Frontal cortex (tissue), 4 donors: ENCODE results near the gene CDK5RAP1. TPM values are rescaled to one million over a fixed set of nuclear protein-coding genes. Genes with fewer than 3 reads are reported as not detected.
"Not testable (repeated sequence)": the region's sequence is repeated elsewhere in the genome, so short reads cannot be mapped to it uniquely, and the experiment has no call there.

Source experiments
- DNase-seq, 2 donors: peaks; one replicate each; pipeline ENCODE4 v3.0.0; 2012; ENCODE audit warnings: low spot score in 2 of 2
- FAIRE-seq: peaks from 2 replicates; lab custom pipeline; 2012; peaks lifted over from hg19 to GRCh38; lab: Jason Lieb, UNC
- total RNA-seq: library from RNA; depleted of rRNA; stranded (reverse); fragments of >200 nt; gene quantifications from one replicate; pipeline ENCODE4 v1.2.3, GENCODE V29; 2014
- donor health status: control.
- donor health status: control.
- donor health status: control.

The CDK5RAP1 gene
- total RNA-seq, 1 donor from 2014 or later, result 22.8 TPM

DNA sequence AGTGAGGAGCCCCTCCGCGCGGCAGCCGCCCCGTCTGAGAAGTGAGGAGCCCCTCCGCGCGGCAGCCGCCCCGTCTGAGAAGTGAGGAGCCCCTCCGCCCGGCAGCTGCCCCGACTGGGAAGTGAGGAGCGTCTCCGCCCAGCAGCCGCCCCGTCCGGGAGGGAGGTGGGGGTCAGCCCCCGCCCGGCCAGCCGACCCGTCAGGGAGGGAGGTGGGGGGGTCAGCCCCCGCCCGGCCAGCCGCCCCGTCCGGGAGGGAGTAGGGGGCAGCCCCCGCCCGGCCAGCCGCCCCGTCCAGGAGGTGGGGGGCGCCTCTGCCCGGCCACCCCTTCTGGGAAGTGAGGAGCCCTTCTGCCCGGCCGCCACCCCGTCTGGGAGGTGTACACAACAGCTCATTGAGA lies 12.0 kb downstream of the CDK5RAP1 start:
- not testable (repeated sequence) for FAIRE-seq, DNase-seq

DNA sequence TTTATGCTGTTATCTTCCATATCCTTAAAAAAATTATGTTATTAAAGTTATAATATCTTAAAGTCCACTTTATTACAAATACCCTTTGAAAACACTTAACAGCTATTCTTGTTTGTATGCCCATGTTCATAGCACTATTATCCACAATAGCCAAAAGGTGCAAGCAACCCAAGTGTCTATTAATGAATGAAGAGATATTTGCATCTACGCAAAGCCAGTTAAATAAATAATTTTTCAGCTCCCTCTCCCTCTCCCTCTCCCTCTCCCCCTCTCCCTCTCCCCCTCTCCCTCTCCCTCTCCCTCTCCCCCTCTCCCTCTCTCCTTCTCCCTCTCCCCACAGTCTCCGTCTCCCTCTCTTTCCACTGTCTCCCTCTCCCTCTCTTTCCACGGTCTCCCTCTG lies 13.1 kb downstream of the CDK5RAP1 start:
- DNase-seq, result no peak

DNA sequence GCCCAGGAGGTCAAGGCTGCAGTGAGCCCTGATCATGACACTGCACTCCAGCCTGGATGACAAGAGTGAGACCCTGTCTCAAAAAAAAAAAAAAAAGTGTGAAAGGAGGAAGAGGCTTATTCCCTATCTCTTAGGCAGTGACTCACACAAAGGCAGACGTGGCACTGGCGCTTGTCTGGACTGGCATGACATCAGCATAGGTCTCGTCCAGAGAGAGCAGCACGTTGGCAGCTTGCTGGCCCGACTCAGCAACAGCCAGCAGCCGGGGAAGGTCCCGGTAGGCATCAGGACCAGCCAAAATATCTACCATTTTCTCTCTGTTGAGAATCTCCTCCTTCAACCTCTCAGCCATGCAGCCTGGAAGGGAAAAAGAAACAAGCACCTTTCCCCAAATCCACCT lies 14.1 kb downstream of the CDK5RAP1 start:
- no peak for FAIRE-seq
- no peak for DNase-seq

More for the DNA sequence above, 13.1 kb downstream of the CDK5RAP1 start:
- no peak for FAIRE-seq

DNA sequence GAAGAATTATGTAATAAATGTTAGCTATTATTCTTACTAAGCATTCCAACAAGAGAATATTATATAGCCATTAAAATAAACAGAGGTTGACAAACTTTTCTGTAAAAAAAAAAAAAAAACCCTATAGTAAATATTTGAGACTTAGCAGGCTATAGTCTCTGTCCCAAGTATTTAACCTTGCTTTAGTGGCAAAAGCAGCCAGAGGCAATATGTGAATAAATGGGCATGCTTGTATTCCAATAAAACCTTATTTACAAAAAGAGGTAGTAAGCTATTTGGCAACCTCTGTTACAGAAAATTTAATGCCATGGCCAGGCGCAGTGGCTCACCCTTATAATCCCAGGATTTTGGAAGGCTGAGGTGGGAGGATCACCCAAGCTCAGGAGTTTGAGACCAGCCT lies 14.6 kb downstream of the CDK5RAP1 start:
- FAIRE-seq, result no peak
- DNase-seq, result no peak

DNA sequence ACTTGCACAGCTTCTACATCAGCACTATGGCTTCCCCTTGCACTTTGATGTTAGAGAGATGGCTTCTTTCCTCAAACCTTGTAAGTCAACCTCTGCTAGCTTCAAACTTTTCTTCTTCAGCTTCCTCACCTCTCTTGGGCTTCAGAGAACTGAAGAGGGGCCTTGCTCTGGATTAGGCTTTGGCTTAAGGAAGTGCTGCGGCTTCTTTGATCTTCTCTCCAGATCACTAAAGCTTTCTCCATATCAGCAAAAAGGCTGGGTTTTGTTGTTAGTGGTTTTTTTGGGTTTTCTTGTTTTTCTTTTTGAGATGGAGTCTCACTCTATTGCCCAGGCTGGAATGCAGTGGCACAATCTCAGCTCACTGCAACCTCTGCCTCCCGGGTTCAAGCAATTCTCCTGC lies 24.0 kb downstream of the CDK5RAP1 start:
- DNase-seq (no peak), FAIRE-seq (no peak)

DNA sequence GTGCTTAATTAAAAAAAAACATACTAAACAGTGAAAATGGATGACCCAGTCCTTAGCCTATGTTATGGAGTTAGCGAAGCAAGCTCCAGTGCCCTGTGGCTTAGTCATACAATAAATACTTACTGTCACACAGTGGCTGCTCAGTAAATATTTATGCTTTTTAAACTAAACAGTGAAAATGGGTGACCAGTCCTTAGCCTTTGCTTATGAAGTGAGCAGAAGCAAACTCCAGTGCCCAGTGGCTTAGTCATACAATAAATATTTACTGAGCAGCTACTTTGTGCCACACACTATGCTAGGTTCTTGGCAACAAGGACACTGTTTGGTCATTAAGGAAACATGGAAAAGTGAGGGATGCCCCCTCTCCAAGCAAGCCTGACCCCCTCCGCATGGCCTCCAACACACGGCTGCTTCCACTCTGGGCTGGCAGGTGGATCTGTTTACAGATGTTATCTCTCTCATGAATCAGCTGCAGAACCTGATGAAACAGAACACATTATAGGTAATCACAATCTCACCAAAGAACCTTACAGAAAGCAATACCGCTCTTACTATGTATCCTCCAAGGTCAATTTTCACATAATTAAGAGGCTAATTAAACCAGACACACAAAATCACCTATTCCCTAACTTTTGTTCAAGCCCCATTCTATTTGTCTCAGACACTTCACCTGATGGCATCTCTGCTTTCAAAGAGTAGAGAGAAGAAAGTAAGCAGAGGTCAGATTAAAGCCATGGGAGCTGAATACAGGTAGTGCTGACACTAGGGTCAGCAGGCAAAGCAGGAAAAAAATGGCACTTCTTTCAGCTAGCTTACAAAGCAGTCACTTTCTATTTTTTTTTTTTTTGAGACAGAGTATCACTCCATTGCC lies 27.3 kb downstream of the CDK5RAP1 start:
- FAIRE-seq, result no peak
- no peak for DNase-seq

DNA sequence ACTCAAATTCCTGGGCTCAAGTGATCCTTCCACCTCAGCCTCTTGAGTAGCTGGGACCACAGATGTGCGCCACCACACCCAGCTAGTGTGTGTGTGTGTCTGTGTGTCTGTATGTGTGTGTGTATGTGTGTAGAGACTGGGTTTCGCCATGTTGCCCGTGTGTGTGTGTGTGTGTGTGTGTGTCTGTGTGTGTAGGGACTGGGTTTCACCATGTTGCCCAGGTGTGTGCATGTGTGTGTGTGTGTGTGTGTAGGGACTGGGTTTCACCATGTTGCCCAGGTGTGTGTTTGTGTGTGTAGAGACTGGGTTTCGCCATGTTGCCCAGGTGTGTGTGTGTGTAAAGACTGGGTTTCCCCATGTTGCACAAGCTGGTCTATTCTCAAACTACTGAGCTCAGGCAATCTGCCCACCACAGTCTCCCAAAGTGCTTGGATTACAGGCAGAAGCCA lies 28.3 kb downstream of the CDK5RAP1 start:
- DNase-seq (no peak), FAIRE-seq (no peak)

DNA sequence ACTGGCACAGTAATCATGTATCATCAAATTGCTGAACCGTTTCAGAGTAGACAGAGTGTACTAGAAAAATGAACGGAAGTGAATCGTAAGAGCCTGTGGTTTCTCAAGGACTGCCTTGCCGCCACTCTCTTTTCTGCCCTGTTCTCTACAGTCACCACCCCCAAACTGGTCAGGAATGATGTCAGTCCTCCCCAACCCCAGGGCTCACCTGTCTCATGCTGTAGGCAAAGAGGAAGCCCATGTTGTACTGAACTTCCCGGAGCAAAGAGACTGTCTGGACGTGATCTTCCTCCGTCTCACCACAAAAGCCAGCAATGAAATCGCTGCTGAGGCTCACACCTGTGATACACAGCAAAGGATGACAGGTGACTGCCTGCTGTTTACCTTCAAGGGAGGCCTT lies 31.0 kb downstream of the CDK5RAP1 start:
- DNase-seq (no peak), FAIRE-seq (no peak)

DNA sequence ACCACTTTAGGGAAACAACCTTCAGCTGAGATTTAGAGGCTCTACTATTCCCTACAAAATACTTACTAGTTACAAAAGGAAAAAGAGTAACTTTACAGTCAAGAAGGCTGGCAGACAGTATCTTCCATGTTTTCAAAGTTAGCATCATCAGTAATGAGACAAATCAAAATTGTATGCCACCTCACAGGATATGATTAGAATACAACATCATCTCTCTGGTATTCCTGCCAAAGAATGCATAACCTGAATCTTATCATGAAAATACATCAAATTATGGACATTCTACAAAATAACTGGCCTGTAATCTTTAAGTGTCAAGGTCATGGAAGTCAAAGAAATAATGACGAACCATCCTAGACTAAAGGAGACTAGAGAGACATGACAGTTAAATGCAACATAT lies 38.4 kb downstream of the CDK5RAP1 start:
- DNase-seq (no peak), FAIRE-seq (no peak)

DNA sequence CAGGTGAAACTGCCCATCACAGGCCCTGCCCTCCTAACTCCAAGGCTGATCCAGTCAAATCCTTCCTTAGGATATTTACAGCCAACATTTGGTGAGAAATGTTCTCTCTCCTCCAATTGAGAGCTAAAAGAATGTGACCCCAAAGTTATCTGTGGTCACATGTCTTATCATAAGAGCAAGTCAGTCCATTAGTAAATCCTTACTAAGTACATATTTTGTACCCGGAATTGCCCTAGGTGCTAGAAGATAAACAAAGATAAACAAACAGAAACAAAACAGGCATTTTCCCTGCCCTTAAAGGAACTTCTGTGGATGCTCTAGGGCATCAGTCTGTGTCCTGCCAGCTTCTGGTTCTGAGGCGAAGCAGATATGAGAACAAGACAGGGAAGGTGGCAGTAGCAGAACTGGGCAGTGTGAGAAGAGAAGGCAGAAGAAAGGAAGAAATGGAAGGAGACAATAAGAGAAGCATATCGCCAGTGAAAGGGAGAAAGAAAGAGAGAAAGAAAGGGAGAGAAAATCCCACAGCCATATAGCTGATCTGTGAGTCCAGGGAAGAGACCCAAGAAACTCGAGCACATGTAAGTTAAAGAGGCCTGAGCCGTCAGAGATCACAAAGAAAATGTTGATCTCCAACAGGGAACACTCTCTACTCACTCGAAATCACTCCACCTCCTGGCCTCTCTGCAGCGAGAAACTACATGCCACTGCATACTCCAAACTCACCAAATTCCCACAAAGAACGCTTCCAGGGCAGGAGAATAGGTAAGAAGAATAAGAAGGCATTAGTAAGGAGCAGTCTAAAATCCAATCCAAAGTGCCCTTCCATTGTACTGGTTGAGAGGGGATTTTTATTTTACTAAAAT lies 41.7 kb downstream of the CDK5RAP1 start:
- DNase-seq, result no peak
- FAIRE-seq, result no peak

DNA sequence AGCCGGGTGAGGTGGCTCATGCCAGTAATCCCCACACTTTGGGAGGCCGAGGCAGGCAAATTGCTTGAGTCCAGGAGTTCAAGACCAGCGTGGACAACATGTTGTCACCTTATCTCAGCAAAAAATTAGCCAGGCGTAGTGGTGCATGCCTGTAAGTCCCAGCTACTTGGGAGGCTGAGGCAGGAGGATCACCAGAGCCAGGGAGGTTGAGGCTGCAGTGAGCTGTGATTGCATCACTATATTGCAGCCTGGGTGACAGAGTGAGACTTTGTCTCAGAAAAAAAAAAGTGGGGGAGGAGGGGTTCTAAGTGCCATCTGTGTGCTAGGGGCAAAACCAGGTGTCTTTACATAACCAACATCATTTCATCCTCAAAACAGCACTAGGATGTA lies 48.3 kb downstream of the CDK5RAP1 start:
- DNase-seq (no peak), FAIRE-seq (no peak)

DNA sequence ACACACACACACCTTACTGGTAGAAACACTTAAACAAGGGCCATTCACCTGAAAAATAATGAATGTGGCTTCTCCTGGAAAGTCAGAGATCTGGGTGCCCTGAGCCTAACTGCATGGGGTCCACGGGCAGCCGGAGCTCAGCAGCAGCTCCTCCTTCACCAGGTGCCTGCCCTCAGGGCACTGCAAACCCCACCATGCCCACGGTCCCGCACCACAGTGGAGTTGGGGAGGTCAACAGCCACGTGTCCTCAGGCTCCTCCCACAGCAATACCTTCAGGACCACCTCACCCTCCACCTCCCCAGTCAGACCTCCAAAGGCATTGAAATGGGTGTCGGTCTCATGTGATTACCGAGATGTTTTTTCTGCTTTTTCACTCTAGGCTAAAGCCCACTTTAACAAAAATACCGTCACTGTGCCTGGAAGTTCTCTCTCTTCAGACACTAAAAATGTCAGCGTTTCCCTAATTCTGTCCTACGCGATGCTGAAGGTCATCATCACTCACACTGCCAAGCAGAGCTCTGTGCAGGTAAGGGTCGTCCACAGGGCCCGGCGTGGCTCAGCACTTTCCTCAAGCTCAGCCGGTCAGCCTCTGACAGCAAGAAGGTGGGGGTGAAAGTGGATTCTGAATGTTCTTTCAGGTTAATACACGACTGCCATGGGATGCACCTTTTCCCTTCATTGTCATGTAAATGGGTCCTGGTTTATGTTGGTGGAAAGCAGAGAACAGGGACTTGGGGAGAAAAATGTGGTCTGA lies 48.9 kb downstream of the CDK5RAP1 start:
- FAIRE-seq (no peak), DNase-seq (no peak)

DNA sequence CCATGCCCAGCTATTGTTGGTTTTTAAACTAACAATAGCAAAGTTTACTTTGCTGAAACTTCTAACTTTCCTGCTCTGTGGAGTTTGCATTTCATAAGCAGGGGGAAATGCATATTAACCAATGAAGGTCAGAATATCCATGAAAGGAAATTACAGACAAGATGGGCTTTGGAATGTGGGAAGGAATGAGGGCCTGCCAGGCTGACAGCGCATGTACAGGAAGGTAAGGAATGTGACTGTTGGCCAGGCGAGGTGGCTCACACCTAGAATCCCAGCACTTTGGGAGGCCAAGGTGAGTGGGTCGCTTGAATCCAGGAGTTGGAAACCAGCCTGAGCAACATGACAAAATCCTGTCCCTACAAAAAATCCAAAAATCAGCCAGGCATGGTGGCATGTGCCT lies 49.6 kb downstream of the CDK5RAP1 start:
- FAIRE-seq, result no peak
- no peak for DNase-seq

DNA sequence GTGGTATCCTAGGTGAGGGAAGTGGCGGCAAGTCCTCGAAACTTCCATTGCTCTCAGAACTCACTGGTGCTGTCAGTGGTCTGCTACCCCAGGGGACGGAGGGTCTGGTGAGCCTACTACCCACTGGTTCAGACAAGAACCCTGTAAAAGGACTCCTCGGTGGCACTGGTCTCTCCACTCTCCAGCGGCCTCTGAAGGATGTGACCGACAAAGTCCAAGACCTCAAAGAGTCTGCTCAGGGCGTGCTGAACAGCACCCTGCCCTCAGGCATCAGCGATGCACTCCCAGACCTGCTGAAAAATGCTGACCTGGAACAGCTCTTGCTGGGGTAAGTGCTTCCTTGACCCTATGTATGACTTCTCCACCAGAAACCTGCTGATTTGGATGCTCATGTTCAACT lies 51.8 kb downstream of the CDK5RAP1 start:
- no peak for FAIRE-seq
- DNase-seq, result no peak

DNA sequence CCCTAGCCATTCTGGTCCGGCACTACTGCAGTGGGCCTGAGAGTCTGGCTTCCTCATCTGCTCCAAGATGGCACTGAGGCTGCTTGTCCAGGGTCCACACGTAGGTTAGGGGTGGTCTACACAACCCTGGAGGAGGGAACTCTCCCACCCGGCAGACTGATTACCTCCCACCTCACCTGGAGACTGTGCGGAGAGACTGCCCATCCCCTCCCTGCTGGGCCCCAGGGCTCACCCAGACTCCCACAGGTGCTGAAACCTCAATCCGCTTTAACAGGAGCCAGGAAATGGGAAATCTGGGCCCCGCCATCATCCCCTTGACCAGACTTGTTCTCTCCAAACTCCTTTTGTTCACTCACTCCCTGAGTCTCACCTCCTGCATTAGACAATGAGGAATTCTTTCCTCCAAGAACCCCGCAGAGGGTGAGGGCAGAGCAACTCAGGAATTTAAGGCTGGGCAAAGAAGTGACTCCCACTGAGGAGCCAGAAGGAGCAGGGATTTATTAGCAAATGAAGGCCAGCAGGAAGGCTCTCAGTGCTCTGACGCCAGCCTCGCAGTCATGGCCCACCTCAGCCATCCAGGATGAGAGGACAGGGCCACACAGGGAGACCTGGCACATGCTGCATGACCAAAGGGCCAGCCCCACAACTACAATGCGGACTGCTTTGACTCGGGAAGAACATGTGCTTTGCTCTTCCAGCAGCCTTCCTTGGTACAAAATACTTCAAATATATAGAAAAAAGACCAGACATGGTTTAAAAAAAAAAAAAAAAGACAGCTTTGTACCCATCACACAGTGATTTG lies 53.0 kb downstream of the CDK5RAP1 start:
- FAIRE-seq (no peak), DNase-seq (no peak)

DNA sequence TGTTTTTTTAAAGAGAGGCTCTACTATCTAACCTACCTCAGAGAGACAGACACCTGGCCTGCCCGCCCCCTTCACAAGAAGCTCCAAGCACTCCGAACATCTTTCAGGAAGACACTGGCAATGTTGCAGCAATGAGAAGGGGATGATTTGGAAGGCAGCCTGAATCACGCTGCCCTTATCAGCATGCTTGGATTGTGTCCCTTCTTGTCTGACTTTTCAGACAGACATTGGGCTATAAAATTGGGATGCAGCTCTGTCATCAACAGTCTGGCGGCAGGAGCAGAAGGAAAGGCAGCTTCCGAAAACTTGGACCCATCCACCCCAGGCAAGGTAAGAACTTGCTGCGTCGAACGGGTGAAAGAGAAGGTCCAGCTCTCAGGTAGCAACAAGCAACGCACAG lies 56.0 kb downstream of the CDK5RAP1 start:
- no peak for FAIRE-seq

DNA sequence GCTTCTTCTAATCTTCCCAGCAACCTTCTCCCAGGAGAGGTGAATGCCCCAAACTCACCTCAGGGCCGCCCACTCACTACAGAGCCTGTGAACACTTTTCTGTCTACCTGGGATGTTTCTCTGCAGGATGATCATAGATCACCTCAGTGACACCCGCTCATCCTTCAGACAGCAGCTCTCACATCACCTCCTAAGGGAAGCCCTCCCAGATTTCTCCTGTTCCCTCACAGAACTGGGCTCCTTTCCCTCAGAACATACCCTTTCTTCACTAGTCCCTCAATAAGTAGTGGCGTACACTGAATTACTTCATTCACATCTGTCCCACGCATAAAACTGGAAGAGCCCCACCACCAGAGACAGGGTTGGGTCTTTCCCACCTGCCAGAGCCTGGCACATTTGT lies 57.8 kb downstream of the CDK5RAP1 start:
- DNase-seq, result no peak
- FAIRE-seq, result no peak

More for the DNA sequence above, 56.0 kb downstream of the CDK5RAP1 start:
- DNase-seq, result no peak

DNA sequence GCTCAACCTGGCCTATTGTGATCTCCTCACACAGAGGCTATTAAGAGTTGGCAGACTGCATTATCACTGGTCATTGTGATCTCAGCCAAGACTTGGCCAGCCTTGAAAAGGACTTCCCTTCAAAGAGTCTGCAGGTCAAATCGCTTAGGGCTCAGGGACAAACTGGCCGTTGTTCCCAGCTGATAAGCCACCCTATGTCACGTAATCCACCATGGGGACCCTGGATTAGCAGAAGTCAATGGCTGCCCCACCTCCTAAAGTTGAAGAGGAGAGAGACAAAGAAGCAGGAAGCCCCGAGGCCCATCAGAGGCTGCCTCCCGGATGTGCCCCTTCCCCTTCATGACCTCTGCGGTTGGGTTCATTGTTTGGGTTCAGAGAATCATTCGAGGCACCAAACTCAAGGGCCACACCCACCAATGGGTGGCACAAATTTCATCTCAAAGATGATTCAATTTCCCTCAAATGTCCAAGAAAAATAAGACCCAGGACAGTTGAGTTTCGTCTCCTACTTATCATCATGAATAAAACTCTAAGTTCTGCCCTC lies 61.7 kb downstream of the CDK5RAP1 start:
- DNase-seq, result no peak
- FAIRE-seq, result no peak
